Caco-2 (cell line): ENCODE measurements around the gene SAV1. TPM values are rescaled to one million over a fixed set of nuclear protein-coding genes. Genes with fewer than 3 reads are reported as not detected.
"Not testable (repeated sequence)": the region's sequence is repeated elsewhere in the genome, so short reads cannot be mapped to it uniquely, and the experiment has no call there.

Source experiments
- BruUV-seq: library from RNA; stranded (reverse); fragments of 400-500 nt; replicated peaks from 2 replicates; lab custom pipeline; 2021; lab: Mats Ljungman, UMichigan
- CTCF ChIA-PET: fragments of 300-600 bp; sonication (Branson Sonifier 250); formaldehyde crosslinking; loops from one replicate; lab custom pipeline; 2022; ENCODE audit warnings: antibody characterized with exemption; lab: Charles Lee
- POLR2A ChIA-PET: fragments of 300-600 bp; sonication (Branson Sonifier 250); formaldehyde crosslinking; loops from one replicate; lab custom pipeline; 2022; ENCODE audit warnings: antibody characterized with exemption; lab: Charles Lee
- DNase-seq, 2 experiments: peaks; one replicate each; pipeline versions ENCODE4 v3.0.0 to v3.0.0-alpha.2; 2020 to 2022
- H3K27me3 ChIP-seq: replicated peaks from 2 replicates; pipeline ENCODE4 v1.6.0; 2011; ENCODE audit warnings: low read length; ENCODE audit not compliant: control insufficient read depth, insufficient read depth
- H3K36me3 ChIP-seq: 2 replicates; pipeline ENCODE4 v1.5.1; 2011; ENCODE audit warnings: low read length; ENCODE audit not compliant: control insufficient read depth, insufficient read depth
- H3K4me1 ChIP-seq: fragments of 250-450 bp; sonication (Bioruptor Pico); 2 replicates; pipeline ENCODE4 v1.5.1; 2020; ENCODE audit warnings: mild to moderate bottlenecking
- H3K4me3 ChIP-seq: 2 replicates; pipeline ENCODE4 v1.5.1; 2011; ENCODE audit warnings: low read depth, mild to moderate bottlenecking, control low read depth, low read length
- H3K9me3 ChIP-seq: fragments of 250-450 bp; sonication (Bioruptor Pico); 2 replicates; pipeline ENCODE4 v1.5.1; 2020; ENCODE audit warnings: mild to moderate bottlenecking, moderate library complexity
- H3K27ac Mint-ChIP-seq: one replicate; pipeline ENCODE4 v1.8.0; 2022; ENCODE audit warnings: mixed read lengths; ENCODE audit not compliant: unreplicated experiment
- H3K27me3 Mint-ChIP-seq: one replicate; pipeline ENCODE4 v1.8.0; 2022; ENCODE audit warnings: mixed read lengths; ENCODE audit not compliant: insufficient read depth, unreplicated experiment
- H3K36me3 Mint-ChIP-seq: one replicate; pipeline ENCODE4 v1.8.0; 2022; ENCODE audit warnings: mild to moderate bottlenecking, mixed read lengths; ENCODE audit not compliant: insufficient read depth, unreplicated experiment
- H3K4me1 Mint-ChIP-seq: one replicate; pipeline ENCODE4 v1.8.0; 2022; ENCODE audit warnings: low read depth, mixed read lengths; ENCODE audit not compliant: unreplicated experiment
- H3K4me3 Mint-ChIP-seq: one replicate; pipeline ENCODE4 v1.8.0; 2022; ENCODE audit warnings: mild to moderate bottlenecking, moderate library complexity, mixed read lengths; ENCODE audit not compliant: unreplicated experiment
- H3K9me3 Mint-ChIP-seq: one replicate; pipeline ENCODE4 v1.8.0; 2022; ENCODE audit warnings: mixed read lengths; ENCODE audit not compliant: unreplicated experiment
- intact Hi-C: fragments of 100-400 bp; cut with micrococcal nuclease; formaldehyde crosslinking; loops from one replicate; pipeline ENCODE4 v1.10.0; 2022; ENCODE audit not compliant: unreplicated experiment
- total RNA-seq: library from RNA; stranded (reverse); gene quantifications from 2 replicates; pipeline ENCODE4 v1.2.3, GENCODE V29; 2022
- TF ChIP-seq, protein P1 (sequence below), 2 experiments: fragments of 200-600 bp in 1 of 2; IDR thresholded peaks; 1 replicate in 1 of 2; 2 replicates in 1 of 2; pipeline versions ENCODE4 v1.5.1 to v1.8.0; 2011 to 2022; ENCODE audit warnings: antibody characterized with exemption in 1 of 2, control low read depth in 1 of 2, inconsistent platforms in 1 of 2, low read depth in 1 of 2, low read length in 1 of 2, mild to moderate bottlenecking in 1 of 2, moderate library complexity in 1 of 2; ENCODE audit not compliant: insufficient read depth in 1 of 2, severe bottlenecking in 1 of 2, unreplicated experiment in 1 of 2

Gene SAV1
- total RNA-seq, 1 experiment from 2014 or later = 28.3 TPM

DNA sequence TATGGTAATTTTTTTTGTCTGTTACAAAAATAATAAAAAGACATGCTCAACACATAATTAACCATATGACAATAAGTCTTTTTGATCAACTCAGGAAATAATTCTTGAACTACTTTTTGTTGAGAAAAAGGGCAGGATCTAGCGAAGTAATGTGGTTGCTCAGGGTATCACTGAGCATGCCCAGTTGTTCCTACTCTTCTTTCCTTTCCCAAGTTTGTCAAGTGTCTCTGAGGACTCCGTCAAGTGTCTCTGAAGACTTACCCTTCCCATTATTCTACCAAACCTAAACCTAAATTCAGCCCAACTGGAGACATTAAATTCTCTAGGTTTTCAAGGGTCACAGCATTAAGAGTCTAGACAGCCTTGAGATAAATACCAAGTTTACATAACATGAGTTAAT lies 3.5 kb downstream of the SAV1 start:
- POLR2A ChIA-PET, H3K9me3 Mint-ChIP-seq, intact Hi-C loops, BruUV-seq, H3K36me3 ChIP-seq, CTCF ChIA-PET, H3K4me3 ChIP-seq, H3K27ac Mint-ChIP-seq, H3K9me3 ChIP-seq, H3K4me3 Mint-ChIP-seq, DNase-seq, H3K27me3 Mint-ChIP-seq, H3K27me3 ChIP-seq: not testable (repeated sequence)
- H3K4me1 ChIP-seq = peaks cover 26% of the 10 kb centered on the region
- Mint-ChIP-seq H3K36me3 (peaks cover 40% of the 10 kb centered on the region), H3K4me1 (peaks cover 14% of the 10 kb centered on the region)

DNA sequence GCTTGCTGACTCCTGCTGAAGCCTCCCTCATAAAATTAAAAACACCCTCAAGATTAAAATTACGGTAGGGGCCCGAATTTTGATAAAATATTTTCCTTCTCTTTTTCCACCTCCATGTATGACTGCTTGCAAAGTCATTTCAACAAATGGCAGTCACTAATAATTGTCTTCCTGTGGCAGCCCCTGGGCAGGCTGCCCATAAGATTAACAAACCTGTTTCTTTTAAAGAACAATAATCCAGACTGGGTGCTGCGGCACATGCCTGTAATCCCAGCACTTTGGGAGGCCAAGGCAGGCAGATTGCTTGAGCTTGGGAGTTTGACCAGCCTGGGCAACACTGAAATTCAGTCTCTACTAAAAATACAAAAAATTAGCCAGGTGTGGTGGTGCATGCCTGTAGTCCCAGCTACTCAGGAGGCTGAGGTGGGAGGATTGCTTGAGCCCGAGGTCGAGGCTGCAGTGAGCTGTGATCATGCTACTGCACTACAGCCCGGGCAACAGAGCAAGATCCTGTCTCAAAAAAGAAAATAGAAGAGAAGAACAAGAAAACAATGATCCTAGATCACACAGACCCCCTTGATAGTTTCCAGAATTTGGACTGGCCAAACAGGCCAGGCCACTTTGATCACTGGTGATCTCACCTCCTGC lies 8.7 kb downstream of the SAV1 start:
- no TSS peak for BruUV-seq
- no peaks in the 10 kb centered on the region for H3K9me3 Mint-ChIP-seq
- TF ChIP-seq, protein P1, sequence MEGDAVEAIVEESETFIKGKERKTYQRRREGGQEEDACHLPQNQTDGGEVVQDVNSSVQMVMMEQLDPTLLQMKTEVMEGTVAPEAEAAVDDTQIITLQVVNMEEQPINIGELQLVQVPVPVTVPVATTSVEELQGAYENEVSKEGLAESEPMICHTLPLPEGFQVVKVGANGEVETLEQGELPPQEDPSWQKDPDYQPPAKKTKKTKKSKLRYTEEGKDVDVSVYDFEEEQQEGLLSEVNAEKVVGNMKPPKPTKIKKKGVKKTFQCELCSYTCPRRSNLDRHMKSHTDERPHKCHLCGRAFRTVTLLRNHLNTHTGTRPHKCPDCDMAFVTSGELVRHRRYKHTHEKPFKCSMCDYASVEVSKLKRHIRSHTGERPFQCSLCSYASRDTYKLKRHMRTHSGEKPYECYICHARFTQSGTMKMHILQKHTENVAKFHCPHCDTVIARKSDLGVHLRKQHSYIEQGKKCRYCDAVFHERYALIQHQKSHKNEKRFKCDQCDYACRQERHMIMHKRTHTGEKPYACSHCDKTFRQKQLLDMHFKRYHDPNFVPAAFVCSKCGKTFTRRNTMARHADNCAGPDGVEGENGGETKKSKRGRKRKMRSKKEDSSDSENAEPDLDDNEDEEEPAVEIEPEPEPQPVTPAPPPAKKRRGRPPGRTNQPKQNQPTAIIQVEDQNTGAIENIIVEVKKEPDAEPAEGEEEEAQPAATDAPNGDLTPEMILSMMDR (IDR thresholded peaks at IDR 0.05; ENCODE audit: insufficient read depth in 1 of 2, low read depth in 1 of 2, low read length in 1 of 2, severe bottlenecking in 1 of 2, unreplicated experiment in 1 of 2) = no peak
- H3K27ac Mint-ChIP-seq = peak overlapping the region; percentile 80
- H3K36me3 ChIP-seq = no peaks in the 10 kb centered on the region
- peaks cover 18% of the 10 kb centered on the region for H3K4me1 Mint-ChIP-seq
- intact Hi-C loops = no loop called here
- peaks cover 37% of the 10 kb centered on the region for H3K36me3 Mint-ChIP-seq
- ChIA-PET CTCF (no interaction called here), POLR2A (no interaction called here)
- peak overlapping the region; percentile 12 for H3K4me3 Mint-ChIP-seq
- H3K4me1 ChIP-seq = peaks cover 36% of the 10 kb centered on the region
- no peak overlapping the region for H3K4me3 ChIP-seq
- H3K9me3 ChIP-seq = no peaks in the 10 kb centered on the region
- no peaks in the 10 kb centered on the region for H3K27me3 Mint-ChIP-seq
- DNase-seq = no peak
- H3K27me3 ChIP-seq = no peaks in the 10 kb centered on the region

DNA sequence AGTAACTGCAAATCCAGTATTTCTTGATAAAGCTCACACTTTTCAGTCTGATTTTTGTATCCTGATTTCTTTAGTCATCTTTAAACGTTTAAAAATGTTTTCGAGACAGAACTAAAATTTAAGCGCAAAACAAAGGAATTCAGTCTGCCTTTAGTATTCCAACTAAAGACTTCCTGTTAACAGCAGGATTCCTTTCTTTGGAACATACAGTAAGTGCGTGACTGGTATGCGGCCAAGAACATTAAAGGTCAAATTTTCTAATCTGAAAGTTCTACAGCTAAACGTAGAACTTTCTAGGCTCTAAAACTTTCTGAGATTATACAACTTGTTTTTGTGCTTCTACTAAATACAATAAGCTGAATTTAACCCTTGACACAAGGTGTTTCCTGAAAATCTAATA lies 9.9 kb downstream of the SAV1 start:
- DNase-seq = no peak
- H3K9me3 ChIP-seq = no peaks in the 10 kb centered on the region
- Mint-ChIP-seq H3K4me3 (no peak overlapping the region), H3K9me3 (no peaks in the 10 kb centered on the region), H3K27me3 (no peaks in the 10 kb centered on the region), H3K4me1 (peaks cover 18% of the 10 kb centered on the region), H3K27ac (peak overlapping the region; percentile 19), H3K36me3 (peaks cover 28% of the 10 kb centered on the region)
- CTCF ChIA-PET = no interaction called here
- BruUV-seq = no TSS peak
- POLR2A ChIA-PET = no interaction called here
- TF ChIP-seq, protein P1 (IDR thresholded peaks at IDR 0.05; ENCODE audit: insufficient read depth in 1 of 2, low read depth in 1 of 2, low read length in 1 of 2, severe bottlenecking in 1 of 2, unreplicated experiment in 1 of 2) = no peak
- peaks cover 36% of the 10 kb centered on the region for H3K4me1 ChIP-seq
- no peaks in the 10 kb centered on the region for H3K36me3 ChIP-seq
- H3K4me3 ChIP-seq = no peak overlapping the region
- H3K27me3 ChIP-seq = no peaks in the 10 kb centered on the region
- intact Hi-C loops = no loop called here
